ENCODE data around the gene PGBD1.
A peak's percentile ranks its signal among the peaks of the same experiment; 100 is the strongest.

PGBD1 gene

GRCh38 chr6:28336284-28337120, 55.1 kb downstream of the PGBD1 start:
- DNase-seq = peak in 1 of 5 donors; percentile 24

- no peak for DNase-seq
These were observed 55.7 kb downstream of the PGBD1 start for GRCh38 chr6:28337121-28337520.

GRCh38 chr6:28340310-28341095, 59.1 kb downstream of the PGBD1 start:
- DNase-seq = no peak

- no peak for DNase-seq
These were observed 62.7 kb downstream of the PGBD1 start for GRCh38 chr6:28343898-28344677.

- DNase-seq = no peak
These were observed 63.8 kb downstream of the PGBD1 start for GRCh38 chr6:28345201-28345600.

GRCh38 chr6:28347119-28347518, 65.7 kb downstream of the PGBD1 start:
- DNase-seq = no peak

GRCh38 chr6:28349344-28349891, 68.0 kb downstream of the PGBD1 start:
- DNase-seq = no peak

- peak; percentile 56 to 87 (median 70) for DNase-seq
These were observed 68.7 kb downstream of the PGBD1 start, which contains the start of gene ZKSCAN3 for GRCh38 chr6:28349892-28350737. ZKSCAN3 (plus strand) TSS chr6:28349947; CDS start chr6:28359587, 9,640 bp downstream.

GRCh38 chr6:28351087-28351486, 69.7 kb downstream of the PGBD1 start:
- no peak for DNase-seq

GRCh38 chr6:28351493-28351925, 70.1 kb downstream of the PGBD1 start:
- no peak for DNase-seq

All from T-helper 1 cell (primary cell).